Measurements from ENCODE around the gene ZNF79. TPM values are rescaled to one million over a fixed set of nuclear protein-coding genes. Genes with fewer than 3 reads are reported as not detected.

The ZNF79 gene
- total RNA-seq, 1 experiment from 2014 or later: 11.6 TPM

- H3K27me3 ChIP-seq (replicated peaks; ENCODE audit: insufficient read depth, low read depth, low read length, poor library complexity): no peaks in the 10 kb centered on the region
- peak overlapping the region; percentile 90 for H3K4me3 ChIP-seq (ENCODE audit: low read depth, low read length, poor library complexity, severe bottlenecking)
- peaks cover 16% of the 10 kb centered on the region for H3K36me3 ChIP-seq (ENCODE audit: insufficient read depth, low read length, poor library complexity, severe bottlenecking)
- BruUV-seq (replicated peaks): no TSS peak
- TF ChIP-seq CTCF (conservative IDR thresholded peaks at IDR 0.05; ENCODE audit: low read depth, low read length) (no peak), EZH2 (IDR thresholded peaks at IDR 0.05; ENCODE audit: borderline replicate concordance, low read depth, low read length, poor library complexity, severe bottlenecking) (no peak)
- no peaks in the 10 kb centered on the region for H3K9me3 ChIP-seq (ENCODE audit: low read depth, low read length, poor library complexity, severe bottlenecking)
- peak overlapping the region; percentile 91 for H3K27ac ChIP-seq (ENCODE audit: low read depth, low read length, poor library complexity, severe bottlenecking)
- ChIA-PET CTCF (no interaction called here), POLR2A (ENCODE audit: low non-redundant PET) (no interaction called here)
- intact Hi-C loops (cut with micrococcal nuclease; ENCODE audit: unreplicated experiment): no loop called here
- no peak for DNase-seq (ENCODE audit: low spot score)
- H3K4me1 ChIP-seq (ENCODE audit: insufficient read depth, low read length, poor library complexity, severe bottlenecking): peaks cover 5% of the 10 kb centered on the region
These were observed 456 bp downstream of the ZNF79 start for GRCh38 chr9:127424676-127424999.

GRCh38 chr9:127426756-127427155, 2.6 kb downstream of the ZNF79 start:
- Histone ChIP-seq H3K27me3 (replicated peaks; ENCODE audit: insufficient read depth, low read depth, low read length, poor library complexity) (no peaks in the 10 kb centered on the region), H3K27ac (ENCODE audit: low read depth, low read length, poor library complexity, severe bottlenecking) (no peak overlapping the region), H3K4me3 (ENCODE audit: low read depth, low read length, poor library complexity, severe bottlenecking) (no peak overlapping the region), H3K4me1 (ENCODE audit: insufficient read depth, low read length, poor library complexity, severe bottlenecking) (peaks cover 5% of the 10 kb centered on the region), H3K9me3 (ENCODE audit: low read depth, low read length, poor library complexity, severe bottlenecking) (no peaks in the 10 kb centered on the region), H3K36me3 (ENCODE audit: insufficient read depth, low read length, poor library complexity, severe bottlenecking) (peaks cover 24% of the 10 kb centered on the region)
- BruUV-seq (replicated peaks): no TSS peak
- intact Hi-C loops (cut with micrococcal nuclease; ENCODE audit: unreplicated experiment): no loop called here
- TF ChIP-seq EZH2 (IDR thresholded peaks at IDR 0.05; ENCODE audit: borderline replicate concordance, low read depth, low read length, poor library complexity, severe bottlenecking) (no peak), CTCF (conservative IDR thresholded peaks at IDR 0.05; ENCODE audit: low read depth, low read length) (no peak)
- DNase-seq (ENCODE audit: low spot score): no peak
- ChIA-PET POLR2A (ENCODE audit: low non-redundant PET) (no interaction called here), CTCF (interaction anchor here (0.7 kb wide), 1 partner anchor 693 kb away, joined by 7 read pairs; no protein-coding TSS in a partner anchor)

GRCh38 chr9:127428348-127428747, 4.2 kb downstream of the ZNF79 start:
- ChIA-PET CTCF (no interaction called here), POLR2A (ENCODE audit: low non-redundant PET) (no interaction called here)
- peaks cover 29% of the 10 kb centered on the region for H3K36me3 ChIP-seq (ENCODE audit: insufficient read depth, low read length, poor library complexity, severe bottlenecking)
- H3K4me3 ChIP-seq (ENCODE audit: low read depth, low read length, poor library complexity, severe bottlenecking): no peak overlapping the region
- no peak for DNase-seq (ENCODE audit: low spot score)
- TF ChIP-seq EZH2 (IDR thresholded peaks at IDR 0.05; ENCODE audit: borderline replicate concordance, low read depth, low read length, poor library complexity, severe bottlenecking) (no peak), CTCF (conservative IDR thresholded peaks at IDR 0.05; ENCODE audit: low read depth, low read length) (no peak)
- H3K9me3 ChIP-seq (ENCODE audit: low read depth, low read length, poor library complexity, severe bottlenecking): no peaks in the 10 kb centered on the region
- intact Hi-C loops (cut with micrococcal nuclease; ENCODE audit: unreplicated experiment): no loop called here
- no peaks in the 10 kb centered on the region for H3K27me3 ChIP-seq (replicated peaks; ENCODE audit: insufficient read depth, low read depth, low read length, poor library complexity)
- H3K27ac ChIP-seq (ENCODE audit: low read depth, low read length, poor library complexity, severe bottlenecking): no peak overlapping the region
- no TSS peak for BruUV-seq (replicated peaks)
- peaks cover 5% of the 10 kb centered on the region for H3K4me1 ChIP-seq (ENCODE audit: insufficient read depth, low read length, poor library complexity, severe bottlenecking)
